Nephron (organoid): Measurements from ENCODE around the gene MTNR1B.
A peak's percentile ranks its signal among the peaks of the same experiment; 100 is the strongest.

Experiments
- H3K27ac Mint-ChIP-seq, 3 experiments: 2 replicates each; pipeline ENCODE4 v1.8.0; 2020; ENCODE audit warnings: mixed read lengths in 3 of 3, mild to moderate bottlenecking in 2 of 3, moderate library complexity in 1 of 3
- H3K27me3 Mint-ChIP-seq: 2 replicates; pipeline ENCODE4 v1.8.0; 2021; ENCODE audit warnings: low read depth, mild to moderate bottlenecking, moderate library complexity, mixed read lengths
- H3K36me3 Mint-ChIP-seq: 2 replicates; pipeline ENCODE4 v1.8.0; 2020; ENCODE audit warnings: low read depth, mixed read lengths
- H3K4me1 Mint-ChIP-seq: 2 replicates; pipeline ENCODE4 v1.8.0; 2020; ENCODE audit warnings: mixed read lengths
- H3K4me3 Mint-ChIP-seq, 3 experiments: 2 replicates each; pipeline ENCODE4 v1.8.0; 2020; ENCODE audit warnings: mild to moderate bottlenecking in 3 of 3, mixed read lengths in 3 of 3, moderate library complexity in 2 of 3
- H3K9me3 Mint-ChIP-seq: 2 replicates; pipeline ENCODE4 v1.8.0; 2020; ENCODE audit warnings: mixed read lengths
- CTCF ChIP-seq, 3 experiments: fragments of 200-600 bp; sonication (generic); IDR thresholded peaks; one replicate each; pipeline ENCODE4 v1.5.0; 2021; ENCODE audit warnings: antibody characterized with exemption in 3 of 3; ENCODE audit not compliant: unreplicated experiment in 3 of 3

The MTNR1B gene

DNA sequence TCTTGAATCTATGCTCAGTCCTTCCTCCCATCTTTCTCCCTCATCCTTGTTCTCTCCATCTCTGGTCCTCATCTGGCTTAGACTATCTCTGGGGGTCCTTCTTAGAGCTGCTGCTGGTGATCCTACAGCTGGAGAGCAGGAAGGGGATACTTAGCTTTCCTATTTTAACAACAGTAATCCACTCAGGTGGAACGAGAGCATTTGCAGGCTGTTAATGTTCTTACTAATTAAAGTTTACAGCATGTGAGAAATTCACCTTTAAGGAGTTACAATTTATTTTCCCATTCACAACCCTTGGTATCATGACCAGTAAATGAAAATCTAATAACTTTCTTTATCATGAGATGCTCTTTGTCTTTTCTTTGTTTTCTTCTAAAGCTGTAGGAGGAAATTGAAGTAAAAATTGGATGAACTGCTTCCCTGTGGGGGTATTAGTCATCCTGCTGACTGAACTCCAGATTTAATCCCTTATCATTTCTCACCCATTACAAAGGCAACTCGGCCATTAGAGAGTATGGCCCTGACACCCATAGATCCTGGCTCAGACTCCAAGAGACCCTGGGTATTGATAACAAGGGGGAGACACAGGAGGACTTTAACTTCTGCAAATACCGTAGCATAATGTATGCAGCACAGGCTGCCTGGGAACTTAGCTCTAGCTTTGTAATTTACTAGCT lies 37.6 kb upstream of the MTNR1B start:
- H3K4me3 Mint-ChIP-seq: no peak overlapping the region
- peaks cover 12% of the 10 kb centered on the region for H3K4me1 Mint-ChIP-seq
- peaks cover 6% of the 10 kb centered on the region for H3K9me3 Mint-ChIP-seq
- H3K36me3 Mint-ChIP-seq: no peaks in the 10 kb centered on the region
- no peak for TF ChIP-seq CTCF (IDR thresholded peaks at IDR 0.05; ENCODE audit: unreplicated experiment in 3 of 3)
- no peak overlapping the region for H3K27ac Mint-ChIP-seq
- peaks cover 4% of the 10 kb centered on the region for H3K27me3 Mint-ChIP-seq

- H3K27ac Mint-ChIP-seq: no peak overlapping the region
- no peaks in the 10 kb centered on the region for H3K36me3 Mint-ChIP-seq
- no peak overlapping the region for H3K4me3 Mint-ChIP-seq
- H3K4me1 Mint-ChIP-seq: peaks cover 12% of the 10 kb centered on the region
- peaks cover 3% of the 10 kb centered on the region for H3K27me3 Mint-ChIP-seq
- peaks cover 6% of the 10 kb centered on the region for H3K9me3 Mint-ChIP-seq
- TF ChIP-seq CTCF (IDR thresholded peaks at IDR 0.05; ENCODE audit: unreplicated experiment in 3 of 3): no peak
Observed at GRCh38 chr11:92939305-92939704, 30.1 kb upstream of the MTNR1B start.

GRCh38 chr11:92941676-92942571 lies 27.5 kb upstream of the MTNR1B start:
- peak; percentile 68 to 72 (median 70) for TF ChIP-seq CTCF (IDR thresholded peaks at IDR 0.05; ENCODE audit: unreplicated experiment in 3 of 3)
- Mint-ChIP-seq H3K36me3 (no peaks in the 10 kb centered on the region), H3K9me3 (peaks cover 13% of the 10 kb centered on the region), H3K27me3 (peaks cover 3% of the 10 kb centered on the region), H3K4me3 (no peak overlapping the region), H3K27ac (no peak overlapping the region), H3K4me1 (peaks cover 7% of the 10 kb centered on the region)

- Mint-ChIP-seq H3K27me3 (peaks cover 10% of the 10 kb centered on the region), H3K4me3 (no peak overlapping the region), H3K4me1 (no peaks in the 10 kb centered on the region), H3K9me3 (peaks cover 42% of the 10 kb centered on the region), H3K27ac (no peak overlapping the region), H3K36me3 (no peaks in the 10 kb centered on the region)
- TF ChIP-seq CTCF (IDR thresholded peaks at IDR 0.05; ENCODE audit: unreplicated experiment in 3 of 3): no peak
Observed at GRCh38 chr11:92946707-92947106, 22.7 kb upstream of the MTNR1B start.

DNA sequence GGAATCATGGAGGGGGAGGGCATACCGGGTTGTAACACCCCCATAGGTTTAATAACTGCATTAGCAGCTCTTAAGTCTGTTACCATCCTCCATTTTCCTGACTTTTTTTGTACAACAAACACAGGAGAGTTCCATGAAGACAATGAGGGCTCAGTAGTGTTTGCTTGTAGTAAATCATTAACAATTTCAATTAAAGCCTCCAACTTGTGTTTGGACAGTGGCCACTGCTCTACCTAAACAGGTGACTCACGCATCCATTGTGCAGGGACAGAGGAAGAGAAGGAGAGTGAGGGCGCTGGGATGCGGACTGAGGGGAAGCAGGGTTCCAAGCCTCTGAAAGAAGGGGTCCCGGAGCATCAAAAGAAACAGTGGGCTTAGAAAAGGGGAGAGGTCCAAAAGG lies 21.3 kb upstream of the MTNR1B start:
- Mint-ChIP-seq H3K36me3 (no peaks in the 10 kb centered on the region), H3K4me3 (no peak overlapping the region), H3K9me3 (peaks cover 41% of the 10 kb centered on the region), H3K27ac (no peak overlapping the region), H3K27me3 (peaks cover 14% of the 10 kb centered on the region), H3K4me1 (no peaks in the 10 kb centered on the region)
- TF ChIP-seq CTCF (IDR thresholded peaks at IDR 0.05; ENCODE audit: unreplicated experiment in 3 of 3): no peak
